GM21723 (cell line): ENCODE results near the gene QSOX1.
A peak's percentile ranks its signal among the peaks of the same experiment; 100 is the strongest.

Source experiments
- ATAC-seq: cut with Tn5 transposase; IDR thresholded peaks from one replicate; pipeline ENCODE4 v1.9.1; 2021; ENCODE audit warnings: mild to moderate bottlenecking, moderate library complexity; ENCODE audit not compliant: unreplicated experiment

QSOX1 gene

GRCh38 chr1:180168786-180169639 is 14.3 kb downstream of the QSOX1 start:
- ATAC-seq: peak; percentile 60

DNA sequence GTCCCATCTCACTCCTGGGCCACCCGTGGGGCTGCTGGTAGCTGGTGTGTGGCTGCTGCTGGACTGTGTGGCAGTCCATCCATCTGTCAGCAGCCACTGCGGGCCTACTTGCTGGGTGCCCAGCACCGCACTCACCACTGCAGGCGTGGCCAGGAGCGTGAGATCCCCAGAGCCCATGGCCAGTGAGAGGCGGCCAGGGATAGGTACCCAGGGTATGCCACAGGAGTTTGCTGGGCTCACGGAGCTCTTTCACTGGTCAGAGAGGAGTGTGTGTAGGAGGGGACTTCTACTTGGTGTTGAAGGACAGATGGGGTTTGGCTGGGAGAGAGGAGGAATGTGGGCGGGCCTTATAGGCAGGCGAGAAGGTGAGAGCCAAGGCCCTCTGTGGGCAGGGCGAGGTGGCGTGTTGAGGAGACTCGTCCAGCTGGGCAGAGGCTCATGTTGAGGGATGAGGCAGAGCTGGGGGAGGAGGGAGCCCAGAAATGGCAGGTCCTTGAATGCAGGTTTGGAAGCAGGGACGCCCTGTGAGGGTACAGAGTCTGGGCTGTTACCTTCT is 15.0 kb downstream of the QSOX1 start:
- no peak for ATAC-seq

DNA sequence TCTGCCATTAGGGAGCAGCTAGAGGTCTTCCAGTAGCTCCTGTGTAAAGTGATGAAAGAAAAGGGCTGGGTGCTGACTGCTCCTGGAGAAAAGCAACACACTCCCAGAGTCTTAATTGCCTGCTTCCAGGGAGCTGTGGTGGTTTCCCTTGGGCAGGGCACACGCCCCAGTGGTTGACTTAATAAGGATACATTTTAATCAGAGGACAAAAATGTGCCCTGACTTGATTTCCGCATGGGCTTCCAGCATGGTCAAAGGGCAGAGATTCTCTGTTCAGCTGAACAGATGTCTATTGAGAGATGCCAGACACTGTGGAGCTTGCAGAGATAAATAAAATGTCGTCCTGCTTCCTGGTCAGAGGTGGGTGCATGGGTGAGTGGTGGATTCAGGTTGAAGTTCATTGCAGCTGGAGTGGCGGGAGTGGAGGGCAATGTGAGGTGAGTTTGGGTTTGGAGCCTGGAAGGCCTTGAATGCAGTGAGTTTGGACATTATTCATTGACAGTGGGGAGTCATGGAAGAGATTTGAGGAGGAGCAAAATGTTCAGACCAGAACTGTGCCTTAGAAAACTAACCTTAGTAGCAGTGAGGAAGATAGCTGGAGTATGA is 16.0 kb downstream of the QSOX1 start:
- no peak for ATAC-seq

DNA sequence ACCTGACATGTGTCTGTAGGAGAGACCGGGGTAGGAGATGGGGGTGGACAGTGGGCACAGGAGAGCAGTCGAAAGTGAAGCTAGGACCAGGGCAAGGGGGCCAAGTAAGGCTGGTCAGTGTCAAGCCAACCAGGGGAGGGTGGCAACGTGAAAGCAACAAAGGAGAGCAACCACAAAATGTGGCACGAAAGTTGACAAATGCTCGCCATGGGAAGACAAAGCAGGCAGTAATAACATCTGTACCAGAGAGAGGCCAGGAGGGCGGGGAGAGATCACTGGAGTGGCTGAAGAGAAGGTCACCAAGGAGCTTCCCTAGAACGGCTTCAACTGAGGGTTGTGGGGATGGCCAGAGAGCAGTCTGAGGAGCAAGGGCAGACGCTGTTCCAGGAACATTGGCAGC is 17.0 kb downstream of the QSOX1 start:
- ATAC-seq: no peak

GRCh38 chr1:180173451-180173850 is 18.8 kb downstream of the QSOX1 start:
- ATAC-seq: no peak

GRCh38 chr1:180173952-180174351 is 19.3 kb downstream of the QSOX1 start:
- ATAC-seq: no peak

GRCh38 chr1:180175291-180175690 is 20.6 kb downstream of the QSOX1 start:
- ATAC-seq: no peak

GRCh38 chr1:180175806-180176205 is 21.1 kb downstream of the QSOX1 start:
- ATAC-seq: no peak

DNA sequence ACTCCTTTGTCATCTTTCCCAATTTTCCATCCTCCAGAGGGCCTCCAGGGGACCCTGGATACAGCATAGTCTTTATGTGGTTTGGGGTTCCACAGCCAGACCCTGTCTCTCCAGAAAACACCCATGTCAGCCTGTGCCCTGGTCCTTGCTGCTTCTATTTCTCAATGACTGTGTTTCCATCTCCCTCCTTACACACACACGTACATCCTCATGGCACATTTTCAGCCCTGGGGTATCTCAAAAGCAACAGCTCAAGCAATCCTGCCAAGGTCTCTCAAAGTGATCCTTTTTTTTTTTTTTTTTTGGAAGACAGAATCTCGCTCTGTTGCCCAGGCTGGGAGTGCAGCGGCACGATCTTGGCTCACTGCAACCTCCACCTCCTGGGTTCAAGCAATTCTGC is 22.3 kb downstream of the QSOX1 start:
- ATAC-seq: no peak

DNA sequence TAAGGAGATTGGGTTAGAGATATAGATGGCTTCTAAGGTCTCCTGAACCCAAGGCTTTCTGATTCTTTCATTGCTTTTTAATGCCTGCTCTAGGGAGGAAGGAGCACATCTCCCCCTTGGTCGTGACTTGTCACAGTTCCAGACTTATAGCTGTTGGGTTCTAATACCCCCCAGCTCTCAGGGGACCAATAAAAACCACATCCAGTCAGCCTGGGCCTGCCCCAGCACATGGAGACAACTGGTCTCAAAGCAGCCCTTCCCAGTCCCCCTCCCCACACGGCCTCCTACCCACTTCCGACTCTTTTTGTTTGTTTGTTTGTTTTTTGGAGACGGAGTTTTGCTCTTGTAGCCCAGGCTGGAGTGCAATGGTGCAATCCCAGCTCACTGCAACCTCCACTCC is 23.3 kb downstream of the QSOX1 start:
- no peak for ATAC-seq

DNA sequence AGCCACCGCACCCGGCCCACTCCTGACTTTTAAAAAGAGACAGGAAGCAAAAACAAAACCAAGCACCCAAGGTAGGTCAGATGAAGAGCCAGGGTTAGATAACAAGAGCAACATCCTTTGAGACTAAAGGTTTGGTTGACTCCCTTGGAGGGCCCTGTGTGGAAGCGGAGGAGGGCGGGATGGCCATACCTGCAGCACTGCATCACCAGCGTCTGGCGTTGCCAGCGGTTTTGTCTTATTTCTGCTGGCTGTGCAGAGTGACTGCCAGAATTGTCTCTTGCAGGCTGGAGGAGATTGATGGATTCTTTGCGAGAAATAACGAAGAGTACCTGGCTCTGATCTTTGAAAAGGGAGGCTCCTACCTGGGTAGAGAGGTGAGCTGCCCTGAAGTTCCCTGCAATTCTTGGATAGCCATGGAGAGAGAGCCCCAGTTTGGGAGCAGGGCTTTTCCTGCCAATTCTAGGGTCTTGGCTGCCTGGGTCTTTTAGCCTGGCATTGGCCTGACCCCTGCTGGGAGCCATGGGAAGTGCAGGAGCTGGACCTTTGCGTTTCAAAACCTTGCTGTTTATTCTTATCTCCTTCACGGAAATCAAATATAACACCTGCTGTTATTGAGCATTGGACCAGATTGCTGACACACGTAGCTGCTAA is 24.0 kb downstream of the QSOX1 start:
- no peak for ATAC-seq

DNA sequence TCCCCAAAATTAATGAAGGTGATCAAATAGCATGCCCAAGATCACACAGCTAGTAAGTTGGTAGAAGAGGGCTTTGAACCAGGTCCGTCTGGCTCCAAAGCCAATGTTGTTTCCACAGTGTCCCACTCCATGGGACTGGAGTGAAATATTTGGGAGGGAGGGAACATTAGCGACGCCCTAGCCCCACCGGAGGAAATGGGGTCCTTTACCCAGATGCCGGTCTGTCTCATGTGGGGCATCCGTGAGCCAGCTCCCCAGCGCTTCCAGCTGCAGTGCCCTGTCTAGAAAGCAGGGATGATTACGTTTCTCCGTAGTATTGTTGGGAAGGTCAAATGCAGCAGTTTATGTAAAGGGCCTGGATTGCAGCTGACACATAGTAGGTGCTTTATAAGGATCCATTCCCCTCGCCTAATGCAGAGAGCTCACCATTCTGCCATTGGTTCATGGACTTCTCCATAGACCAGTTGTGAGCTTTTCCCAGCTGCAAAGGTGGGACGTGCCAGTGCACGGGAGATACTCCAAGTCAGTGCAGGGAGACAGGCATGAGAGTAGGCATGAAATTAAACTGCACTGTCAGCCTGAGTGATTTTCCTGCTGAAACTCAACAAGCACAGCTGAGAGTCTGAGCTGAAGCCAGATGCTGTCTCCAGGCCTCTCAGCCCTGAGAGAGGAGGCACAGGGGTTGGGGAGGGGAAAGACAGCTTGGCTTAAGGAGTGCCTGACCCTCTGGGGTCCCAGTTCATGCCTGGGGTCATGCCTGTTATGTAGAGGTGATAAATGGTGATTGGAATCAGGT is 24.7 kb downstream of the QSOX1 start:
- no peak for ATAC-seq

DNA sequence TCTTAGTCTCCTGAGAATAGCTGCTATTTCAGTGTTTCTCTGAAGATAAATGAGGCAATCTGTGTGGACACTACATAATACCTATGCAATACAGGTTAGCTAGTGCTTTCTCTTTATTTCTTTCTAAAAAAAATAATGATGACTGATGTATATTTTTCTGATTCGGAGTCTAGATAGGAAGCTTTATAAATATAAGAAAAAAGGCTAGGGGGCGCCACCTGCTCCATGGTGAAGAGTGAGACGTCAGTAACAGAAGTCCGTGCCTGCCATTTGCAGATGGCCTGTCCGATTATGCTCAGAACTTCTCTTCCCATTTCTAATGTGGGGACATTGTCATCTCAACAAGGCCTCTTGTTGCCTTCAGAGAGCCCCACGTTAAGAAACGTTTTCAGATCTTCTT is 26.4 kb downstream of the QSOX1 start:
- no peak for ATAC-seq

DNA sequence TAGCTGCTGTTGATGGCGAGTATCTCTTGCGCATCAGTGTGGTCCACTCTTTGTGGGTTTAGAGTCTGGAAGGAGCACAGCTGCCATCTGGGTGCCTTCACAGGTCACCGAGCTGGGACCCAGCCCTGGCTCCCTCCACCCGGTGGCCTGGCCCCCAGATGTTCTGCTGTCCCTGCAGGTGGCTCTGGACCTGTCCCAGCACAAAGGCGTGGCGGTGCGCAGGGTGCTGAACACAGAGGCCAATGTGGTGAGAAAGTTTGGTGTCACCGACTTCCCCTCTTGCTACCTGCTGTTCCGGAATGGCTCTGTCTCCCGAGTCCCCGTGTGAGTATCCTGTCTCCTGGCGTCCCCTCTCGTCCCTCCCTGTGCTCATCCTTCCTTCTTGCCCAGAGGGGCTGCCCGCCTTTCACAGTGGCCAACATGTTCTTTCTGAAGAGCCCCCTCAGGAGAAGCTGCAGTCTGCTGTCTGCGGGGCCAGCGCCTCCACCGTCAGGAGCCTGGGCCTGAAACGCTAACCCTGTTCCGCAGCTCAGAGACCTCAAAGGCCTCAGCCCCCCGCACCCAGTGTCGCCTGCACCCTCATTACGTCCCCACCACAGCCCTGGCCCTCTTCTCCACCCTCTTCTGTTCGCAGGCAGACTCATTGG is 27.4 kb downstream of the QSOX1 start:
- no peak for ATAC-seq

DNA sequence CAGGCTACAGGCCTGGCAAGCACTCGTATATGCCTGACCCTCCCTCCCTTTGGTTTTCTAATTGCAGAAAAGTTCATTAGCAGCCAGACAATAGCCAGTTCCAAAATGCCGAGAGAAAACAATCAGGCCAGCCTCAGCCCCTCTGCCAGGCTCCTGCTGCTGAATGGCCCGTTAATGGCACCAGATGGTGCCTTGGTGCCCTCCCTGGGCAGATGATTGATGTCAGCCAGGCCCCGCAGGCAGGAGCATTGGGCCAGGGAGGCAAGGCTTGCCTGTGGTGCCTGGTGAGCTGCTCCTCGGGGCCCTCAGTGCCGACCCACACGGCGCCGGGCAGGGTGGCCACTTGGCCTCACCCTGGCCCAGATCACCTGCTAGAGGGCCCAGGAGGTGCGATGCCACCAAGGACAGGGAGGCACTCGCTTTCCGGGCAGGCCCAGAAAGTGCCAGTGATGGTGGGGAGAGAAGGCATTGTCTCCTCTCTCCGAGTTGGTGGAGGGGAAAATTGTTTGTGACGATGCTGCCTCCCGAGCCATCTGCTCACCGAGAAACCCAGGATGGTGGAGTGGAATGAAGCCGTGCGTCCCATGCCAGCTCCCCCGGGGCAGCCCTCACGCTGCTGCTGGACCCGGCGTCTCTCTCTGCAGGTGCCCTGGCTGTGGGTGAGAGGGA is 28.1 kb downstream of the QSOX1 start:
- ATAC-seq: no peak

- no peak for ATAC-seq
These were observed 28.8 kb downstream of the QSOX1 start for GRCh38 chr1:180183426-180183825.

DNA sequence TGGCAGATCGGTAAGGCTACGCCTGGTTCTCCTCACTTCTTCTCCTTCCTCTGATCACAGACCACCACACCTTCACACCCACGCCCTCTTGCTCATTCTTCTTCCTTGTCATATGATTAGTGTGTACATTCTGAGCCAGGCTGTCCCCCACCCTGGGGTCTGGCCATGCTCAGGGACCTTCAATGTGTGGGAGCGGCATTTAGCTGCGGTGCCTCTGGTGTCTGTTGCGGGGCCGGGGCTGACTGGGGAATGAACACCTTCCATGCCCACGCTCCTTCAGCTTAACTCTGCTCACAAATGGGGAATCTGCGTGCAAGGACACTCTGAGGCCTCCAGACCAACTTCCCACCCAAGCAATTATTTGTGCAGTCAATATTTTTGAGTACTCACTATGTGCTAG is 29.4 kb downstream of the QSOX1 start:
- ATAC-seq: no peak

- ATAC-seq: no peak
These were observed 30.6 kb downstream of the QSOX1 start for GRCh38 chr1:180185281-180185680.

GRCh38 chr1:180185971-180186645 is 31.4 kb downstream of the QSOX1 start:
- ATAC-seq: no peak
